Astrocyte (in vitro differentiated cells and primary cell): Measurements from ENCODE around the gene CNTNAP2. TPM values are rescaled to one million over a fixed set of nuclear protein-coding genes. Genes with fewer than 3 reads are reported as not detected.

Experiments used
- DNase-seq: peaks from one replicate; pipeline ENCODE4 v3.0.0-alpha.2; 2010; ENCODE audit warnings: low read depth
- FAIRE-seq: peaks from 2 replicates; lab custom pipeline; 2011; peaks lifted over from hg19 to GRCh38; lab: Jason Lieb, UNC
- H2AFZ ChIP-seq: 2 replicates; pipeline ENCODE4 v1.6.0; 2012; ENCODE audit warnings: low read depth, low read length, inconsistent platforms
- H3K27ac ChIP-seq: 2 replicates; pipeline ENCODE4 v1.5.1; 2011; ENCODE audit warnings: low read depth, low read length, inconsistent platforms
- H3K27me3 ChIP-seq: 2 replicates; pipeline ENCODE4 v1.6.0; 2011; ENCODE audit warnings: low read length, inconsistent platforms; ENCODE audit not compliant: insufficient read depth
- H3K36me3 ChIP-seq: 2 replicates; pipeline ENCODE4 v1.5.1; 2011; ENCODE audit warnings: low read length, inconsistent platforms; ENCODE audit not compliant: insufficient read depth
- H3K4me1 ChIP-seq: 2 replicates; pipeline ENCODE4 v1.5.1; 2011; ENCODE audit warnings: low read length, inconsistent platforms; ENCODE audit not compliant: insufficient read depth
- H3K4me2 ChIP-seq: 2 replicates; pipeline ENCODE4 v1.6.0; 2012; ENCODE audit warnings: low read length, inconsistent platforms
- H3K4me3 ChIP-seq: 2 replicates; pipeline ENCODE4 v1.5.1; 2011; ENCODE audit warnings: low read depth, mild to moderate bottlenecking, low read length, inconsistent platforms; ENCODE audit not compliant: insufficient read depth
- H3K79me2 ChIP-seq: 2 replicates; pipeline ENCODE4 v1.6.0; 2012; ENCODE audit warnings: mild to moderate bottlenecking, low read length, inconsistent platforms; ENCODE audit not compliant: insufficient read depth
- H3K9ac ChIP-seq: 2 replicates; pipeline ENCODE4 v1.6.0; 2012; ENCODE audit warnings: mild to moderate bottlenecking, low read length, inconsistent platforms
- H3K9me3 ChIP-seq: 2 replicates; pipeline ENCODE4 v1.5.1; 2012; ENCODE audit warnings: low read depth, mild to moderate bottlenecking, low read length, inconsistent platforms; ENCODE audit not compliant: insufficient read depth
- H4K20me1 ChIP-seq: 2 replicates; pipeline ENCODE4 v1.6.0; 2012; ENCODE audit warnings: low read length, inconsistent platforms; ENCODE audit not compliant: insufficient read depth
- H3K27ac Mint-ChIP-seq: one replicate; pipeline ENCODE4 v1.8.0; 2021; ENCODE audit warnings: mild to moderate bottlenecking, mixed read lengths; ENCODE audit not compliant: unreplicated experiment
- H3K27me3 Mint-ChIP-seq: one replicate; pipeline ENCODE4 v1.8.0; 2021; ENCODE audit warnings: low read depth, mixed read lengths; ENCODE audit not compliant: unreplicated experiment
- H3K36me3 Mint-ChIP-seq: one replicate; pipeline ENCODE4 v1.8.0; 2021; ENCODE audit warnings: low read depth, mixed read lengths; ENCODE audit not compliant: unreplicated experiment
- H3K4me1 Mint-ChIP-seq: one replicate; pipeline ENCODE4 v1.8.0; 2021; ENCODE audit warnings: low read depth, mixed read lengths; ENCODE audit not compliant: unreplicated experiment
- H3K4me3 Mint-ChIP-seq: one replicate; pipeline ENCODE4 v1.8.0; 2021; ENCODE audit warnings: mild to moderate bottlenecking, moderate library complexity, mixed read lengths; ENCODE audit not compliant: unreplicated experiment
- H3K9me3 Mint-ChIP-seq: one replicate; pipeline ENCODE4 v1.8.0; 2021; ENCODE audit warnings: mild to moderate bottlenecking, mixed read lengths; ENCODE audit not compliant: unreplicated experiment
- CTCF ChIP-seq: IDR thresholded peaks from 2 replicates; pipeline ENCODE4 v1.5.1; 2011; ENCODE audit warnings: low read depth, mild to moderate bottlenecking, inconsistent platforms, low read length, moderate library complexity; ENCODE audit not compliant: insufficient read depth
- EZH2 ChIP-seq: IDR thresholded peaks from 2 replicates; pipeline ENCODE4 v1.6.1; 2012; ENCODE audit warnings: mild to moderate bottlenecking, low read length, inconsistent platforms; ENCODE audit not compliant: insufficient read depth
- total RNA-seq: library from RNA; stranded (reverse); gene quantifications from 2 replicates; pipeline ENCODE4 v1.2.1, GENCODE V29; 2021

The CNTNAP2 gene
- total RNA-seq, 1 donor from 2014 or later: 20.0 TPM

DNA sequence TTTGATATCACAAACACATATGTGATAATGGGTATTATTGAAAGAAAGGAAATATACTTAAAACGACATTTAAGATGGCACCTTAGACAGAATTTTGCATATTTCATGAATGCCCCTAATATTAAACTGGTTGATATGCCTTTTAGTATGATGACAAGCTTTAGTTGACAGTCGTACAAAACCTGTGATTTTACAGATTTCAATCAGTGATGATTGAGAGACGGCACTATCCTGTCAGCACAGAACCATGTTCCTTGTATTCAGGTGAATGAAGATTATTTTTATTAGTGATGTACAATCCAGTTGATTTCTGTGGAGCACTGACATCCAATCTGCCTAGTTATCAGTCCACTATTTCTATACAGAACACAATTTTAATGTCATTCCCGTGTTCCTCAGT lies 333.0 kb downstream of the CNTNAP2 start:
- H3K4me2 ChIP-seq: no peak overlapping the region
- no peak for TF ChIP-seq CTCF
- no peak for TF ChIP-seq EZH2
- no peaks in the 10 kb centered on the region for H4K20me1 ChIP-seq
- no peaks in the 10 kb centered on the region for H3K36me3 ChIP-seq
- H3K27me3 ChIP-seq: no peaks in the 10 kb centered on the region
- DNase-seq: no peak
- no peaks in the 10 kb centered on the region for H3K79me2 ChIP-seq
- Mint-ChIP-seq H3K4me1 (no peaks in the 10 kb centered on the region), H3K36me3 (no peaks in the 10 kb centered on the region), H3K27me3 (no peaks in the 10 kb centered on the region), H3K4me3 (no peak overlapping the region), H3K9me3 (no peaks in the 10 kb centered on the region), H3K27ac (no peak overlapping the region)
- no peaks in the 10 kb centered on the region for H3K4me1 ChIP-seq
- H3K27ac ChIP-seq: no peak overlapping the region
- H2AFZ ChIP-seq: no peak overlapping the region
- H3K9me3 ChIP-seq: no peaks in the 10 kb centered on the region
- no peak overlapping the region for H3K9ac ChIP-seq
- FAIRE-seq: no peak
- H3K4me3 ChIP-seq: no peak overlapping the region

GRCh38 chr7:146455091-146455655 lies 338.6 kb downstream of the CNTNAP2 start:
- Histone ChIP-seq H3K36me3 (no peaks in the 10 kb centered on the region), H3K79me2 (no peaks in the 10 kb centered on the region), H4K20me1 (no peaks in the 10 kb centered on the region), H3K27me3 (no peaks in the 10 kb centered on the region), H3K4me1 (no peaks in the 10 kb centered on the region), H3K4me3 (no peak overlapping the region), H3K9me3 (no peaks in the 10 kb centered on the region), H3K4me2 (no peak overlapping the region), H2AFZ (no peak overlapping the region), H3K27ac (no peak overlapping the region), H3K9ac (no peak overlapping the region)
- Mint-ChIP-seq H3K9me3 (no peaks in the 10 kb centered on the region), H3K27ac (no peak overlapping the region), H3K4me1 (no peaks in the 10 kb centered on the region), H3K27me3 (no peaks in the 10 kb centered on the region), H3K4me3 (no peak overlapping the region), H3K36me3 (no peaks in the 10 kb centered on the region)
- TF ChIP-seq CTCF (no peak), EZH2 (no peak)
- FAIRE-seq (no peak), DNase-seq (no peak)

DNA sequence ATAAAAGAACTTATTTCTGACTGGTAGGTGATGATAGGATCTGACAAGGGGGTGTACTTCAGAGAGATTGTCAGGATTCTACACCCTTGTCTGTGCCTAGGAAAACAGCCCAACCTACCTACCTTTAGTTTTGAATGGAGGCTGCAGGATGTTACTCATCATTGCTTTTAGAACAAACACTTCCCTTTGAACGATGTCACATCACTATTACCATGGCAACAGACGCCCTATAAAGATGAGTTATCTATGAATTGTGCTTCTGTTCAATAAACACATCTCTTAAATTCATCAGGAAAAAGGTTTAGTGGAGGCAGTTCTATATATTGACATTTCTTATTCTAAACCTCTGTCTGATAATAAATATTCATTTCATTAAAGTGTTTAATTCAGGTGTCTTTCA lies 362.4 kb downstream of the CNTNAP2 start:
- Histone ChIP-seq H3K9ac (no peak overlapping the region), H3K27ac (no peak overlapping the region), H2AFZ (no peak overlapping the region), H3K27me3 (no peaks in the 10 kb centered on the region), H3K4me3 (no peak overlapping the region), H3K9me3 (no peaks in the 10 kb centered on the region), H3K79me2 (no peaks in the 10 kb centered on the region), H3K36me3 (no peaks in the 10 kb centered on the region), H3K4me1 (no peaks in the 10 kb centered on the region), H3K4me2 (no peak overlapping the region), H4K20me1 (no peaks in the 10 kb centered on the region)
- no peaks in the 10 kb centered on the region for H3K4me1 Mint-ChIP-seq
- H3K4me3 Mint-ChIP-seq: no peak overlapping the region
- no peak overlapping the region for H3K27ac Mint-ChIP-seq
- TF ChIP-seq CTCF (no peak), EZH2 (no peak)
- no peaks in the 10 kb centered on the region for H3K9me3 Mint-ChIP-seq
- FAIRE-seq (no peak), DNase-seq (no peak)
- no peaks in the 10 kb centered on the region for H3K27me3 Mint-ChIP-seq
- no peaks in the 10 kb centered on the region for H3K36me3 Mint-ChIP-seq
